ENCODE measurements around the gene TUSC2.
"Not testable (repeated sequence)": the region's sequence is repeated elsewhere in the genome, so short reads cannot be mapped to it uniquely, and the experiment has no call there.

The TUSC2 gene

GRCh38 chr3:50320853-50321335, 7.1 kb downstream of the TUSC2 start:
- FAIRE-seq = peak; percentile 61
- DNase-seq (ENCODE audit: extremely low spot score, insufficient read length, low read depth) = no peak

DNA sequence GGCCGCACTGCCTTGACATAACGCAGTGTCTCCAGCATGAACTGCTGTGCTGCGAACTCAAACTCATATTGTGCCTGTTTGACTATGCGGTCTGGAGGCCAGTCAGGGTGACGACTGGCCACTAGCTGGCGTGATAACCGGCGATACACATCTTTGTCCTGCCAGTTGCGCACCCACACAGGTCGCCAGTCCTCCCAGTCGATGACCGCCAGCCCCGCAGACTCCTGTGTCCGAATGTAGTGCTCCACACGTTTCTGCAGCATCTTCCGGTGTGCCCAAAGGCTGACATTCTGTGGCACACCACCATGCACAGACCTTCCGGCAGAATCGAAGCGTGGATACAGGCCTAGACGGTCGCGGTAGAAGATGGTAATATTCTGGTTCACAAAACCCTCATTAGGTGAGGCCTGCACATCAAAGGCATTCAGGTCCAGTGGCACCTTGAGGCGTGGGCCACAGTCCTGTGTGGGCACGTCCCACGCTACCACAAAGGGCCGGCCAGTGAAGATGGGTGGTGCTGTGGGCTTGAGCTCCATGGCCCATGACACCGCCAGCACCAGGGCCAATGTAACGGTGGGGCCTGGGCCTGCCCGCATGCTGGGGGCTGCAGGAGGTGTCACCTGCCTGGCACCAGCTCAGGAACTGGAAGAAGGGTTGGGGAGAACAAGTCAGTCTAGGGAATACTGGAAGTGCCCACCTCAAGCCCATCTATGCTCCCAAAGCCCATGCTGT, 8.0 kb downstream of the TUSC2 start:
- FAIRE-seq (no peak), DNase-seq (ENCODE audit: extremely low spot score, insufficient read length, low read depth) (no peak)

- DNase-seq (ENCODE audit: extremely low spot score, insufficient read length, low read depth) = no peak
- no peak for FAIRE-seq
These were observed 8.7 kb downstream of the TUSC2 start for GRCh38 chr3:50319181-50319893.

DNA sequence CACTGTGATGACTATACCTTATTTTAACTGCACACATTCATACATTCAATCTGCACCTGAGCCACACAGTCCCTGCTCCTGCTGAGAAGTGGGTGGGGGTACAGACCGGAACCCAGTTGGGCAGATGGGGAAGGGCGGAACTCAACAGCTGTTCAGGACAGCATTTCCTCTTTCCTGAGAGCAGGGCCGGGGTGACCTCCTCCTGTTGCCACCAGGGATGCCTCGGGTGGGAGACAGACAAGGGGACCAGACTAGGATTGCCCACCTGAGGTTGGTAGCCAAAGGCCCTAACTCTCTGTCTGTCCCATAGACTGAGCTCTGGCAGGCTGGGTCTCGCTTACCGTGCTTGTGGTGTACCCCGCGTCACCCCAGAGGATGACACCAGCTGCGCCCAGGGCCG, 9.4 kb downstream of the TUSC2 start:
- no peak for DNase-seq (ENCODE audit: extremely low spot score, insufficient read length, low read depth)
- FAIRE-seq = no peak

- FAIRE-seq = no peak
- DNase-seq (ENCODE audit: extremely low spot score, insufficient read length, low read depth) = no peak
These were observed 9.9 kb downstream of the TUSC2 start for GRCh38 chr3:50318163-50318562.

DNA sequence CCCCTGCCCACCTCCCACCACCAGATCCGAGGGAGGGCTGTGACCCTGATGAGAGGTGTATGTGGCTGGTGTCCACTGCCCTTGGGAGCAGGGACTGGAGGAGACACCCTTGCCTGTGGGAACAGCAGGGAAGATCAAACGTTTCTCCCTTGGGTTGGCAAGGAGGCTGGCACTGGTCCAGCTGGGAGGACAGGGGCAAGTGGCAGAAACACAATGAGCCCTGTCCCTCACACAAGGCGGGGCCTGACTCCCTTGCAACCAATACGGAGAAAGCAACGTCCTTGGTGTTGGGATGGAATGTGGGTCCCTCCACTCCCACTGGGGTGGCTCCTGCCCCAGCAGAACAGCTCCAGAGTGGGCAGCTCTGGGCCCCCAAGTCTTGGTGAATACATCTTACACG, 10.7 kb downstream of the TUSC2 start:
- DNase-seq (ENCODE audit: extremely low spot score, insufficient read length, low read depth) = no peak
- FAIRE-seq = no peak

DNA sequence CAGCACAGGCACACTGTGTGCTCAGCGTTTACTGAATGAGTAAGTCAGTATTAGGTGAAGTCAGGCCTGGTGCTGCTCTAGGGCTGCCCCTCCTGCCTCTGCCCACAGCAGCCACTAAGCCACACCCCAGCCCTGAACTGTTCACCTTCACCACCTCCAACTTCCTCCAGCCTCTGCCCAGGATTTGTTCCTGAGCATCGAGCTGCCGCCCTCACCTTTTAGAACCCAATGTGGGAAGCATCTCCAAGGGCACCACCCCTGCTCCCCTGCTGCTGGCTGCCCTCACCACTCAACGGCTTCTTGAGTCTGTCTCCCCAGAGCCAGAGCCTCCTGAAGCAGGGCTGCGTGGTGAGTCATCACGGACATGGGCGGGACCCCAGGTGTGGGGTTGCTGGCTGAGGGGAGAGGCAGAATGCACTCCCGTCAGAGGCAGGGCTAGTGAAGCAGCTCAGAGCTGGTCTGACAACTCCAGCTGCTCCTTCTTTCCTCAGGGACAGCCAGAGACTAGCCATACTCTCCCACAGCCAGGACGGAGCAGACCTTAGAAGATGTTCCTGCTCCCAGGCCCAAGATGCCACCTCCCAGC, 11.3 kb downstream of the TUSC2 start:
- no peak for DNase-seq (ENCODE audit: extremely low spot score, insufficient read length, low read depth)
- FAIRE-seq = no peak

- FAIRE-seq (no peak), DNase-seq (ENCODE audit: extremely low spot score, insufficient read length, low read depth) (no peak)
These were observed 13.2 kb downstream of the TUSC2 start for GRCh38 chr3:50314816-50315215.

DNA sequence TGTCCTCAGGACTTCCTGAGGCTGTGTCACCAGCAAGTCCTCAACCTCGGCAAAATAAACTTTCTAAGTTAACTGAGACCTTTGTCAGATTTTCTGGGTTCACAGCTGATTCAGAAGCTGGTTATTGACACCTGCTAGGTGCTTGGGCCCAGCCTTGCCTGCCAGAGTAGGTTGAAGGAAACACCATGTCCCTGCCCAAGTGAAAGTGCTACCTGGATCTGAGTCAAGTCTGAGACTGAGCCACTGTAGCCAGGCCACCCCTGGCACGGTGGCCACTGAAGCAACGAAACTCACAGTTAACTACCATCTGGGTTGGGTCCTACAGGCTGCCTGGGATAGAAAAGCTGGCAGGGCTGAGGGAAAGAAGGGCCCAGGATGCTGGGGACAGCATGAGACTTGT, 13.7 kb downstream of the TUSC2 start:
- FAIRE-seq = no peak
- no peak for DNase-seq (ENCODE audit: extremely low spot score, insufficient read length, low read depth)

- not testable (repeated sequence) for FAIRE-seq; DNase-seq (ENCODE audit: extremely low spot score, insufficient read length, low read depth)
These were observed 16.0 kb downstream of the TUSC2 start for GRCh38 chr3:50312041-50312440.

GRCh38 chr3:50304601-50305000, 23.4 kb downstream of the TUSC2 start:
- DNase-seq (ENCODE audit: extremely low spot score, insufficient read length, low read depth) (no peak), FAIRE-seq (no peak)

GRCh38 chr3:50303013-50303815, 24.8 kb downstream of the TUSC2 start, which contains the start of gene HYAL1:
Gene HYAL1 (minus strand): TSS chr3:50303574. CDS start chr3:50302956, 618 bp downstream.
- DNase-seq (ENCODE audit: extremely low spot score, insufficient read length, low read depth) (no peak), FAIRE-seq (no peak)

DNA sequence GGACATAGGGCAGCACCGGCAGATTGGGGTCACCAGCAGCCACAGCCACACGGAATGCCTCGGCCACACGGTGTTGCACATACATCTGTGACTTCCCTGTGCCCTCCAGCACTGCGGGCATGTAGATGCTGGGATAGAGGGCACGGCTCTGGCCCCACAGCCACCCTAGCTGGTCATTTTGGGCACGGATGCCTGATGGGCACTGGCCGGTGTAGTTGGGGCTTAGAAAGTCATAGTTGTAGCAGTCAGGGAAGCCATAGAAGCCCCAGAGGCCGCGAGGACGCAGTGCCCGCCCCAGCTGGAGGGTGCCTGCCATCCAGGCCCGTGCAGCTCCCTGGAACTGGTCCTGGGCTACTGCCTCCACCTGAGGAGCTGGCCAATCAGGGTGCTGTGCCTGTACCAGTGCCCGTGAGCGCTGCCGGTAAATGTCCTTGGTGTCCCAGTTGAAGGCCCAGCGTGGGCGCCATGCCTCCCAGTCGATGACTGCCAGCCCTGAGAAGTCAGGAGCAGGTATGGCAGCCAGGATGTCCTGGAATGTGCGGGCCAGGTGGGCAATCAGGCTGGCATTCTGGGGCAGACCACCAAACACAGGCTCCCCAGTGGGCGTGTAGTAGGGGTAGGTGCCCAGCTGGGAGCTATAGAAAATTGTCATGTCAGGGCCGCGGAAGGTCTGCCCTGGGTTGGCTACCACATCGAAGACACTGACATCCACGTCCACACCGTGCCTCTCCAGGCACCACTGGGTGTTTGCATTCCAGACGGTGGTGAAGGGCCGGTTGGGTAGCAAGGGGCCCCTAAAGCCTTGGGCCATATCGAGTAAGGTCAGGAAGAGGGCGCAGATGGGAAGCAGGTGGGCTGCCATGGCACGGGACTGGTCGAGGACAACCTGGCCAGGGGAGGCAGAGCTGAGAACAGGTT, 25.7 kb downstream of the TUSC2 start:
- no peak for FAIRE-seq
- no peak for DNase-seq (ENCODE audit: extremely low spot score, insufficient read length, low read depth)

- FAIRE-seq (no peak), DNase-seq (ENCODE audit: extremely low spot score, insufficient read length, low read depth) (no peak)
These were observed 27.3 kb downstream of the TUSC2 start for GRCh38 chr3:50300681-50301254.

- DNase-seq (ENCODE audit: extremely low spot score, insufficient read length, low read depth) (no peak), FAIRE-seq (no peak)
These were observed 27.9 kb downstream of the TUSC2 start for GRCh38 chr3:50299929-50300680.

DNA sequence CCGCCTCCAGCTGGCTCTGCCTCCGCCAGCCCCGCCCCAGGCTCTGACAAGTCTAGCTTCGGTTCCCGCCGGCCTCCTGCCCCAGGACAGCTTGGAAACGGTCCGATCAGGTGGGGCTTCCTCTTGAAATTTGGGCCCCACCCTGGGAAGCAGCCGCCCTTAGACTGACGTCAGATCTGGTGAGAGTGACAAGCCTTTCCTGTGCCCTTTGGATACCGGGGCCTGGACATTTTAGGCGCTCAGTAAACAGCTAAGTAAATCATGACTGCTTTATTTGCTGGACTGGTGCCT, 28.4 kb downstream of the TUSC2 start:
- DNase-seq (ENCODE audit: extremely low spot score, insufficient read length, low read depth) = no peak
- FAIRE-seq = no peak

GRCh38 chr3:50298836-50299637, 29.0 kb downstream of the TUSC2 start, which contains the start of the genes HYAL3 and NAA80:
Gene HYAL3 (minus strand): TSS chr3:50299405. CDS start chr3:50295602, 3,803 bp downstream.
Gene NAA80 (minus strand): TSS chr3:50299405. CDS start chr3:50297463, 1,942 bp downstream.
- FAIRE-seq (peak; percentile 100), DNase-seq (ENCODE audit: extremely low spot score, insufficient read length, low read depth) (peak; percentile 95)
